Neural progenitor cell (in vitro differentiated cells): ENCODE data around the gene ZNRF1.

ENCODE experiments used
- CTCF ChIP-seq: fragments of 200-600 bp; sonication (generic); IDR thresholded peaks from 2 replicates; pipeline ENCODE4 v1.5.1; 2017; ENCODE audit warnings: antibody characterized with exemption, mild to moderate bottlenecking
- EZH2phosphoT487 ChIP-seq: fragments of 200-600 bp; sonication (generic); IDR thresholded peaks from 2 replicates; pipeline ENCODE4 v1.6.1; 2017; ENCODE audit warnings: antibody characterized with exemption

- no peak for TF ChIP-seq CTCF
- no peak for TF ChIP-seq EZH2phosphoT487
These were observed 120.2 kb downstream of the ZNRF1 start for GRCh38 chr16:75118943-75119539.
